HEK293 (cell line): ENCODE results near the gene NHSL2.

Experiments
- CTCF ChIA-PET: fragments of 350-600 bp; formaldehyde crosslinking; extraction: SDS; loops from one replicate; lab custom pipeline; 2021; ENCODE audit warnings: antibody characterized with exemption; lab: Yijun Ruan, JAX
- POLR2A ChIA-PET: fragments of 300-600 bp; formaldehyde crosslinking; extraction: SDS; loops from one replicate; lab custom pipeline; 2020; ENCODE audit warnings: antibody characterized with exemption, inconsistent platforms; lab: Yijun Ruan, JAX
- H3K27ac ChIP-seq: fragments of 200-500 bp; sonication (Bioruptor generic); 2 replicates; pipeline ENCODE4 v1.5.1; 2014; ENCODE audit warnings: low read depth, low read length, control low read depth, inconsistent platforms; ENCODE audit errors: extremely low read depth
- H3K36me3 ChIP-seq, 2 experiments: fragments of 200-500 bp in 1 of 2; sonication (Bioruptor generic) in 1 of 2; 1 replicate in 1 of 2; 2 replicates in 1 of 2; pipeline ENCODE4 v1.5.1; 2014 to 2017; ENCODE audit warnings: inconsistent platforms in 2 of 2, low read length in 2 of 2; ENCODE audit not compliant: control insufficient read depth in 2 of 2, insufficient read depth in 1 of 2
- H3K4me1 ChIP-seq: fragments of 200-500 bp; sonication (Bioruptor generic); 2 replicates; pipeline ENCODE4 v1.5.1; 2014; ENCODE audit warnings: mild to moderate bottlenecking, low read length, inconsistent platforms; ENCODE audit not compliant: control insufficient read depth, insufficient read depth
- H3K4me3 ChIP-seq: 2 replicates; pipeline ENCODE4 v1.5.1; 2011; ENCODE audit warnings: low read depth, mild to moderate bottlenecking, control low read depth, low read length, moderate library complexity
- H3K9me3 ChIP-seq: fragments of 200-500 bp; sonication (Bioruptor generic); 2 replicates; pipeline ENCODE4 v1.5.1; 2014; ENCODE audit warnings: low read depth, low read length, inconsistent platforms; ENCODE audit not compliant: control insufficient read depth, insufficient read depth
- GLIS1 ChIP-seq: fragments of 450-650 bp; formaldehyde crosslinking; IDR thresholded peaks from 2 replicates; pipeline ENCODE4 v1.5.1; 2016; ENCODE audit warnings: missing biosample characterization, missing genetic modification characterization
- KLF8 ChIP-seq: fragments of 450-650 bp; formaldehyde crosslinking; IDR thresholded peaks from 2 replicates; pipeline ENCODE4 v1.5.1; 2016; ENCODE audit warnings: missing biosample characterization, missing genetic modification characterization
- MYNN ChIP-seq: fragments of 450-650 bp; formaldehyde crosslinking; IDR thresholded peaks from 2 replicates; pipeline ENCODE4 v1.5.1; 2016; ENCODE audit warnings: missing biosample characterization, missing genetic modification characterization, borderline replicate concordance
- PRDM1 ChIP-seq: fragments of 450-650 bp; formaldehyde crosslinking; IDR thresholded peaks from 2 replicates; pipeline ENCODE4; 2016; ENCODE audit warnings: missing biosample characterization, missing genetic modification characterization
- ZNF132 ChIP-seq: fragments of 450-650 bp; formaldehyde crosslinking; IDR thresholded peaks from 2 replicates; pipeline ENCODE4 v1.5.1; 2017; ENCODE audit warnings: missing biosample characterization, missing genetic modification characterization, borderline replicate concordance
- ZNF23 ChIP-seq: fragments of 450-650 bp; formaldehyde crosslinking; IDR thresholded peaks from 2 replicates; pipeline ENCODE4 v1.5.1; 2016; ENCODE audit warnings: missing biosample characterization, missing genetic modification characterization, borderline replicate concordance
- ZNF239 ChIP-seq: fragments of 450-650 bp; formaldehyde crosslinking; IDR thresholded peaks from 2 replicates; pipeline ENCODE4 v1.5.1; 2016; ENCODE audit warnings: missing biosample characterization, missing genetic modification characterization
- ZNF37A ChIP-seq: fragments of 450-650 bp; IDR thresholded peaks from 2 replicates; pipeline ENCODE4 v1.5.1; 2018; ENCODE audit warnings: missing biosample characterization, missing genetic modification characterization
- ZNF501 ChIP-seq: fragments of 450-650 bp; formaldehyde crosslinking; IDR thresholded peaks from 2 replicates; pipeline ENCODE4 v1.5.1; 2016; ENCODE audit warnings: missing biosample characterization, missing genetic modification characterization
- ZNF530 ChIP-seq: fragments of 450-650 bp; formaldehyde crosslinking; IDR thresholded peaks from 2 replicates; pipeline ENCODE4 v1.5.1; 2016; ENCODE audit warnings: low read depth, missing biosample characterization, missing genetic modification characterization
- ZNF596 ChIP-seq: fragments of 450-650 bp; IDR thresholded peaks from 2 replicates; pipeline ENCODE4 v1.5.0; 2018; ENCODE audit warnings: missing biosample characterization, mild to moderate bottlenecking, missing genetic modification characterization, moderate library complexity
- ZNF626 ChIP-seq: fragments of 450-650 bp; sonication (Bioruptor Pico); formaldehyde crosslinking; IDR thresholded peaks from 2 replicates; pipeline ENCODE4 v1.5.1; 2018; ENCODE audit warnings: missing biosample characterization, missing genetic modification characterization, inconsistent platforms
- ZNF670 ChIP-seq: fragments of 450-650 bp; formaldehyde crosslinking; IDR thresholded peaks from 2 replicates; pipeline ENCODE4 v1.5.1; 2016; ENCODE audit warnings: missing biosample characterization, missing genetic modification characterization, low read depth
- ZNF76 ChIP-seq: fragments of 450-650 bp; formaldehyde crosslinking; IDR thresholded peaks from 2 replicates; pipeline ENCODE4; 2016; ENCODE audit warnings: low read depth, missing biosample characterization, missing genetic modification characterization, borderline replicate concordance
- ZNF843 ChIP-seq: fragments of 450-650 bp; formaldehyde crosslinking; IDR thresholded peaks from 2 replicates; pipeline ENCODE4 v1.5.1; 2016; ENCODE audit warnings: missing biosample characterization, missing genetic modification characterization

Gene NHSL2

DNA sequence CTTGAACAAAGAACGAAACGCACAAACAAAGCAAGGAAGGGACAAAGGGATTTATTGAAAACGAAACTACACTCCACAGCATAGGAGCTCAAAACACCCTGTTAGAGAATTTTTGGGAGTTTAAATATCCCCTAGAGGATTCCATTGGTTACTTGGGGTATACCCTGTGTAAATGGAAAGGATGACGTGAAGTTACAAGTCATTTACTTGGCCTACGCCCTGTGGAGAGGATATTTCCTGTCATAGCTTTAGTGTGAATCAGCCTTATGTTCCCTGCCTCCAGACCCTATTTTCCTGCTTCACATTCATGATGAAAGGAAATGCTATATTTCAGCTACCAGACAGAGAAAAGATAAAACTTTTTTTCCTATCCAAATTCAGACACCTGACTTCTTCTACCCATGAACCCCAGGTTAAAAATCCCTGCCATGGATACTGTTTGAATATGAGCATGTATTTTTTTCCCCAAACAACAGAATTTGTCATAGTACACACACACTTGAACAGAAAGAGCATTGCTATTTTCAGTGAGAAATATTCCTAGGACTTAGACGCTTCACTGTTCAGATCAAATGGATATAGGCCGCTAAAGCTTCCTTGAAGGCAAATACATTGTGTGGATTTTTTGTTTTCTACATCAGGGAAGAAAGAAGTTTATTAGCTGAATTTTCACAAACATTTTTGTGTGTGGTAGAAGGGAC is 291.3 kb downstream of the NHSL2 start:
- H3K27ac ChIP-seq, result no peak overlapping the region
- TF ChIP-seq PRDM1 (no peak), GLIS1 (tag by site-specific recombination) (no peak), ZNF596 (no peak), ZNF76 (no peak), MYNN (tag by site-specific recombination) (no peak), ZNF843 (tag by site-specific recombination) (no peak), ZNF132 (no peak), ZNF239 (tag by site-specific recombination) (no peak), ZNF37A (tag by site-specific recombination) (no peak), ZNF23 (no peak), ZNF626 (no peak), ZNF530 (tag by site-specific recombination) (no peak), ZNF501 (tag by site-specific recombination) (no peak), KLF8 (tag by site-specific recombination) (no peak), ZNF670 (tag by site-specific recombination) (no peak)
- TF ChIP-seq, all 188 proteins: peak for 0

More for the DNA sequence above, 291.3 kb downstream of the NHSL2 start:
- Histone ChIP-seq H3K9me3 (no peaks in the 10 kb centered on the region), H3K36me3 (peaks cover 66 to 88% of the 10 kb centered on the region in 2 experiments), H3K4me1 (no peaks in the 10 kb centered on the region), H3K4me3 (no peak overlapping the region)
- ChIA-PET CTCF (interaction anchor here (1.1 to 1.4 kb wide), 2 partner anchors 16 to 76 kb away, joined by 3 read pairs; no protein-coding TSS in a partner anchor), POLR2A (interaction anchor here (0.7 to 1.5 kb wide), 3 partner anchors 8 to 29 kb away, joined by 3 to 5 read pairs (median 3); partner anchors contain the start of gene PIN4)
